Activated T-helper 1 cell treated with anti-CD3 and anti-CD28 coated beads, Interleukin-2, amount 50 U/mL, for 16 hours (primary cell): Measurements from ENCODE around the gene NOC2L.
"Not testable (repeated sequence)": the region's sequence is repeated elsewhere in the genome, so short reads cannot be mapped to it uniquely, and the experiment has no call there.

Experiments used
- DNase-seq, 2 donors: peaks; one replicate each; pipeline ENCODE4 v3.0.0-alpha.2; 2020; ENCODE audit warnings: low read depth in 1 of 2, low spot score in 1 of 2

The NOC2L gene

DNA sequence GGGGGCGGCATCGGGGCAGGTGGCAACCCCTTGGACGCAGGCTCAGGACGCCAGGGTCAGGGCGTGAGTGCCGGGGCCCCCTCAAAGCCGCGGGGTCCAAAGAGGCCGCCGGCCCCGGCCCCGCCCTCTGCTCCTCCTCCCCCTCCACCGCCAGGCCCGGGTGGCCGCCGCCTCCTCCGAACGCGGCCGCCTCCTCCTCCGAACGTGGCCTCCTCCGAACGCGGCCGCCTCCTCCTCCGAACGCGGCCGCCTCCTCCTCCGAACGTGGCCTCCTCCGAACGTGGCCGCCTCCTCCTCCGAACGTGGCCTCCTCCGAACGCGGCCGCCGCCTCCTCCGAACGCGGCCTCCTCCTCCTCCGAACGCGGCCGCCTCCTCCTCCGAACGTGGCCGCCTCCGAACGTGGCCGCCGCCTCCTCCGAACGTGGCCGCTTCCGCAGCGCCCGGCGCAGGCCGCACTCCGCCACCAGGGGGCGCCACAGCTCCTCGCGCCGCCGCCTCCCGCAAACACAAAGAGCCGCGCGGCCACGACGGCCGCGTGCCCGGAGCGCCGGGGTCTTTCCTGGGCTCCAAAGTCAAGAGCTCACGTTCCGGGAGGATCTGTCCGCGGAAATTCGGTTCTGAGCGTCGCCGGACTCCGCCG, 54.6 kb downstream of the NOC2L start:
- DNase-seq: peak; percentile 76 to 81

GRCh38 chr1:903721-904271, 55.3 kb downstream of the NOC2L start:
- no peak for DNase-seq

DNA sequence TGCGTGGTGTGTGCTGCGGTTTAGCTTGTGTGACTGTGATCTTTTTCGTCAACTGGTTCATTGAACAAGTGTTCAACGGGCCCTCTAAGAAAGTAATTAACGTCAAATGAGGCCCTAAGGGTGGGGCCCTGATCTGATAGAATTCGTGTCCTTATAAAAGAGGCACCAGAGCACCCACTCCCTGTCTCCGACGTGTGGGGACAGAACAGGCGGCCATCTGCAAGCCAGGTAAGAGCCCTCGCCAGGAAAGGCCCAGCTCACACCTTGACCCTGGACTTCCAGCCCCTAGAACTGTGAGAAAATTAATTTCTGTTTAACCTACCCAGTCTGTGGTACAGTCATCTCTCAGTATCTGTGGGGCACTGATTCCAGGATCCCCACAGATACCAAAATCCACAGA, 55.8 kb downstream of the NOC2L start:
- no peak for DNase-seq

DNA sequence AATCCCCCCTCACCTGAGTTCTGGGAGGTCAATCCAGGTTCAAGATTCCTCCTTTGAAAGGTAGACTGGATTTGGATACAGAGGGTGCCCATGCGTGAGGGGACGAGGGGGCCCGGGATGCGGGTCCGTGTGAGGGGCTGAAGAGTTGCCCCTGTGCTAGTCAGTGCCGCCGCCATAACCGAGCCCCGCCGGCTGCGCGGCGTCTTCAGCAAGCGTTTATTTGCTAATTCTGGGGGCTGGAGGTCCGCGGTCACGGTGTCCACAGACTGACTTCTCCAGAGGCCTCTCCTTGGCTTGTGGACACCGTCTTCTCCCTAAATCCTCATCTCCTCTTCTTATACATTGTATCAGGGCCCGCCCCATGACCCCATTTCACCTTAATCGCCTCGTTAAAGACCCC, 56.3 kb downstream of the NOC2L start:
- DNase-seq: no peak

- DNase-seq: no peak
These were observed 57.8 kb downstream of the NOC2L start for GRCh38 chr1:901108-901859.

GRCh38 chr1:899636-900317, 59.3 kb downstream of the NOC2L start:
- no peak for DNase-seq

- not testable (repeated sequence) for DNase-seq
These were observed 61.1 kb downstream of the NOC2L start for GRCh38 chr1:897951-898350.

GRCh38 chr1:897226-897625, 61.8 kb downstream of the NOC2L start:
- DNase-seq: no peak
